HepG2 (cell line): ENCODE measurements around the gene CYSRT1. TPM values are rescaled to one million over a fixed set of nuclear protein-coding genes. Genes with fewer than 3 reads are reported as not detected.

Source experiments
- HNF4G ChIP-seq, 2 experiments: sonication (generic) in 1 of 2; formaldehyde crosslinking in 1 of 2; IDR thresholded peaks; 2 replicates each; pipeline versions ENCODE4 v1.4.0 to v1.6.1; 2011 to 2020; ENCODE audit warnings: borderline replicate concordance in 2 of 2, low read depth in 2 of 2, mild to moderate bottlenecking in 2 of 2, low read length in 1 of 2, missing genetic modification reagents in 1 of 2, moderate library complexity in 1 of 2
- HNRNPLL ChIP-seq: fragments of 200-400 bp; formaldehyde crosslinking; IDR thresholded peaks from 2 replicates; pipeline ENCODE4 v1.6.1; 2017; ENCODE audit warnings: mild to moderate bottlenecking, low read depth, low read length; ENCODE audit not compliant: poor library complexity, severe bottlenecking
- SP1 ChIP-seq, 2 experiments: fragments of 450-650 bp in 1 of 2; sonication (generic) in 1 of 2; formaldehyde crosslinking in 1 of 2; IDR thresholded peaks; 2 replicates each; pipeline versions ENCODE4 v1.4.0 to v1.6.1; 2016 to 2020; ENCODE audit warnings: missing genetic modification reagents in 1 of 2
- SRSF4 ChIP-seq: fragments of 200-400 bp; formaldehyde crosslinking; IDR thresholded peaks from one replicate; pipeline ENCODE4 v1.6.1; 2018; ENCODE audit warnings: mild to moderate bottlenecking, low read depth, low read length, moderate library complexity; ENCODE audit not compliant: poor library complexity, severe bottlenecking
- polyA plus RNA-seq, 8 experiments: library from polyadenylated mRNA; depleted of rRNA in 3 of 8; stranded (reverse) in 7 of 8; unstranded in 1 of 8; fragments of >200 nt; fragmentation: Illumina TruSeq in 4 of 8; extraction: Trizol in 4 of 8; gene quantifications; 2 replicates each; pipeline versions ENCODE4 v1.2.1 to v1.2.3, GENCODE V29; 2011 to 2016; ENCODE audit warnings: low read depth in 4 of 8, missing spikeins in 1 of 8, mixed read lengths in 1 of 8; ENCODE audit not compliant: insufficient read depth in 1 of 8
- total RNA-seq, 5 experiments: library from RNA; depleted of rRNA; stranded (reverse); fragments of >200 nt; fragmentation: Illumina TruSeq; extraction: Trizol; gene quantifications; 2 replicates each; pipeline ENCODE4 v1.2.3, GENCODE V29; 2016; ENCODE audit warnings: low read depth in 1 of 5
- TF ChIP-seq, protein P1 (sequence below): IDR thresholded peaks from 2 replicates; pipeline ENCODE4 v1.4.0; 2020; ENCODE audit warnings: mild to moderate bottlenecking, missing genetic modification reagents
- TF ChIP-seq, protein P2 (sequence below): sonication (generic); formaldehyde crosslinking; IDR thresholded peaks from 2 replicates; pipeline ENCODE4 v1.4.0; 2020; ENCODE audit warnings: missing genetic modification reagents, borderline replicate concordance
- TF ChIP-seq, protein P3 (sequence below): sonication (generic); formaldehyde crosslinking; IDR thresholded peaks from 2 replicates; pipeline ENCODE4 v1.9.0; 2022; ENCODE audit warnings: missing genetic modification reagents, mild to moderate bottlenecking, borderline replicate concordance
- TF ChIP-seq, protein P4 (sequence below): sonication (generic); IDR thresholded peaks from 2 replicates; pipeline ENCODE4 v1.6.1; 2016; ENCODE audit warnings: low read depth, borderline replicate concordance

Gene CYSRT1
- total and polyA plus RNA-seq, 2 of the 13 experiments (the other 11 are each of a cell fraction or from before 2014, with no cell fraction given) = 1.5 to 2.1 TPM

DNA sequence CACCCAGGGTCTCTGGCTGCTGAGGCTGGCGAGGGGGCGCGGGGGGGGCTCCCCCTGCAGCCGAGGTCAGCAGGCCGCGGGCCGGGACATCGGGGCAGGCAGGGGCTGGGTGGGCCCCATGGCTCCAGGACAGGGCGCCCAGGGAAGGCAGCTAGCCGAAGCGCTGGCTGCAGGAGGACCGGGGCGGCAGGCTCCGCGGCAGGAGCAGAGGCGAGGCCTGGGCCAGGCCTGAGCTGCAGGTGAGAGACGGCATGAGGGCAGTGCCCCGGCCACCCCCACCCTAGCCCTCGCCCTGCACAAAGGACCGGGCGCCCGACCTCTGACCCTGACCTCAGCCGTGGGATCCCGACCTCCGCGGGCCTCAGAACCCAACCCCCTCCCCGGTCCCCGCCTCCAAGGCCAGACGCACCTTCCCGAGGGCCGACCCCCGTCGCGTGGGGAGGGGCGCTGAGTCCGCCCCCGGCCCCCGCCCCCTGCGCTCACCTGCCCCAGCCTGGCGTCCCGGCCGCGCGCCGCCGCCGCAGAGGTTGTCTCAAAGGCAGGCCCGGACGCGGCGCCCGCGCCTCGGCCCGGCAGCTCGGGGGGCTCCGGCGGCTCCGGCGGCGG lies 3.4 kb upstream of the CYSRT1 start (continued):
- TF ChIP-seq, protein P1, sequence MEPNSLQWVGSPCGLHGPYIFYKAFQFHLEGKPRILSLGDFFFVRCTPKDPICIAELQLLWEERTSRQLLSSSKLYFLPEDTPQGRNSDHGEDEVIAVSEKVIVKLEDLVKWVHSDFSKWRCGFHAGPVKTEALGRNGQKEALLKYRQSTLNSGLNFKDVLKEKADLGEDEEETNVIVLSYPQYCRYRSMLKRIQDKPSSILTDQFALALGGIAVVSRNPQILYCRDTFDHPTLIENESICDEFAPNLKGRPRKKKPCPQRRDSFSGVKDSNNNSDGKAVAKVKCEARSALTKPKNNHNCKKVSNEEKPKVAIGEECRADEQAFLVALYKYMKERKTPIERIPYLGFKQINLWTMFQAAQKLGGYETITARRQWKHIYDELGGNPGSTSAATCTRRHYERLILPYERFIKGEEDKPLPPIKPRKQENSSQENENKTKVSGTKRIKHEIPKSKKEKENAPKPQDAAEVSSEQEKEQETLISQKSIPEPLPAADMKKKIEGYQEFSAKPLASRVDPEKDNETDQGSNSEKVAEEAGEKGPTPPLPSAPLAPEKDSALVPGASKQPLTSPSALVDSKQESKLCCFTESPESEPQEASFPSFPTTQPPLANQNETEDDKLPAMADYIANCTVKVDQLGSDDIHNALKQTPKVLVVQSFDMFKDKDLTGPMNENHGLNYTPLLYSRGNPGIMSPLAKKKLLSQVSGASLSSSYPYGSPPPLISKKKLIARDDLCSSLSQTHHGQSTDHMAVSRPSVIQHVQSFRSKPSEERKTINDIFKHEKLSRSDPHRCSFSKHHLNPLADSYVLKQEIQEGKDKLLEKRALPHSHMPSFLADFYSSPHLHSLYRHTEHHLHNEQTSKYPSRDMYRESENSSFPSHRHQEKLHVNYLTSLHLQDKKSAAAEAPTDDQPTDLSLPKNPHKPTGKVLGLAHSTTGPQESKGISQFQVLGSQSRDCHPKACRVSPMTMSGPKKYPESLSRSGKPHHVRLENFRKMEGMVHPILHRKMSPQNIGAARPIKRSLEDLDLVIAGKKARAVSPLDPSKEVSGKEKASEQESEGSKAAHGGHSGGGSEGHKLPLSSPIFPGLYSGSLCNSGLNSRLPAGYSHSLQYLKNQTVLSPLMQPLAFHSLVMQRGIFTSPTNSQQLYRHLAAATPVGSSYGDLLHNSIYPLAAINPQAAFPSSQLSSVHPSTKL (CRISPR knock-in tag) = peak; percentile 16; the same call in 1 of the 2 replicates
- TF ChIP-seq, protein P2, sequence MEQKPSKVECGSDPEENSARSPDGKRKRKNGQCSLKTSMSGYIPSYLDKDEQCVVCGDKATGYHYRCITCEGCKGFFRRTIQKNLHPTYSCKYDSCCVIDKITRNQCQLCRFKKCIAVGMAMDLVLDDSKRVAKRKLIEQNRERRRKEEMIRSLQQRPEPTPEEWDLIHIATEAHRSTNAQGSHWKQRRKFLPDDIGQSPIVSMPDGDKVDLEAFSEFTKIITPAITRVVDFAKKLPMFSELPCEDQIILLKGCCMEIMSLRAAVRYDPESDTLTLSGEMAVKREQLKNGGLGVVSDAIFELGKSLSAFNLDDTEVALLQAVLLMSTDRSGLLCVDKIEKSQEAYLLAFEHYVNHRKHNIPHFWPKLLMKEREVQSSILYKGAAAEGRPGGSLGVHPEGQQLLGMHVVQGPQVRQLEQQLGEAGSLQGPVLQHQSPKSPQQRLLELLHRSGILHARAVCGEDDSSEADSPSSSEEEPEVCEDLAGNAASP (CRISPR knock-in tag) = peak; percentile 43; the same call in 1 of the 2 replicates
- peak; percentile 20 for TF ChIP-seq HNRNPLL
- no peak for TF ChIP-seq SRSF4
- no peak for TF ChIP-seq SP1 (IDR thresholded peaks at IDR 0.05)
- no peak for TF ChIP-seq SP1 (CRISPR knock-in tag; IDR thresholded peaks at IDR 0.05)
- TF ChIP-seq, protein P3, sequence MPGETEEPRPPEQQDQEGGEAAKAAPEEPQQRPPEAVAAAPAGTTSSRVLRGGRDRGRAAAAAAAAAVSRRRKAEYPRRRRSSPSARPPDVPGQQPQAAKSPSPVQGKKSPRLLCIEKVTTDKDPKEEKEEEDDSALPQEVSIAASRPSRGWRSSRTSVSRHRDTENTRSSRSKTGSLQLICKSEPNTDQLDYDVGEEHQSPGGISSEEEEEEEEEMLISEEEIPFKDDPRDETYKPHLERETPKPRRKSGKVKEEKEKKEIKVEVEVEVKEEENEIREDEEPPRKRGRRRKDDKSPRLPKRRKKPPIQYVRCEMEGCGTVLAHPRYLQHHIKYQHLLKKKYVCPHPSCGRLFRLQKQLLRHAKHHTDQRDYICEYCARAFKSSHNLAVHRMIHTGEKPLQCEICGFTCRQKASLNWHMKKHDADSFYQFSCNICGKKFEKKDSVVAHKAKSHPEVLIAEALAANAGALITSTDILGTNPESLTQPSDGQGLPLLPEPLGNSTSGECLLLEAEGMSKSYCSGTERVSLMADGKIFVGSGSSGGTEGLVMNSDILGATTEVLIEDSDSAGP (CRISPR knock-in tag) = no peak
- TF ChIP-seq, protein P4, sequence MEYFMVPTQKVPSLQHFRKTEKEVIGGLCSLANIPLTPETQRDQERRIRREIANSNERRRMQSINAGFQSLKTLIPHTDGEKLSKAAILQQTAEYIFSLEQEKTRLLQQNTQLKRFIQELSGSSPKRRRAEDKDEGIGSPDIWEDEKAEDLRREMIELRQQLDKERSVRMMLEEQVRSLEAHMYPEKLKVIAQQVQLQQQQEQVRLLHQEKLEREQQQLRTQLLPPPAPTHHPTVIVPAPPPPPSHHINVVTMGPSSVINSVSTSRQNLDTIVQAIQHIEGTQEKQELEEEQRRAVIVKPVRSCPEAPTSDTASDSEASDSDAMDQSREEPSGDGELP = peak; percentile 42; the same call in 1 of the 2 replicates
- peak; percentile 49; the same call in 1 of the 2 replicates for TF ChIP-seq HNF4G (IDR thresholded peaks at IDR 0.05; ENCODE audit: borderline replicate concordance, low read depth, low read length)
- TF ChIP-seq HNF4G (CRISPR knock-in tag; IDR thresholded peaks at IDR 0.05; ENCODE audit: borderline replicate concordance, low read depth) = no peak
